ENCODE measurements around the gene NFIC. TPM values are rescaled to one million over a fixed set of nuclear protein-coding genes. Genes with fewer than 3 reads are reported as not detected.
"Not testable (repeated sequence)": the region's sequence is repeated elsewhere in the genome, so short reads cannot be mapped to it uniquely, and the experiment has no call there.

The NFIC gene
- total RNA-seq, 2 donors from 2014 or later, result 144 to 173 TPM

DNA sequence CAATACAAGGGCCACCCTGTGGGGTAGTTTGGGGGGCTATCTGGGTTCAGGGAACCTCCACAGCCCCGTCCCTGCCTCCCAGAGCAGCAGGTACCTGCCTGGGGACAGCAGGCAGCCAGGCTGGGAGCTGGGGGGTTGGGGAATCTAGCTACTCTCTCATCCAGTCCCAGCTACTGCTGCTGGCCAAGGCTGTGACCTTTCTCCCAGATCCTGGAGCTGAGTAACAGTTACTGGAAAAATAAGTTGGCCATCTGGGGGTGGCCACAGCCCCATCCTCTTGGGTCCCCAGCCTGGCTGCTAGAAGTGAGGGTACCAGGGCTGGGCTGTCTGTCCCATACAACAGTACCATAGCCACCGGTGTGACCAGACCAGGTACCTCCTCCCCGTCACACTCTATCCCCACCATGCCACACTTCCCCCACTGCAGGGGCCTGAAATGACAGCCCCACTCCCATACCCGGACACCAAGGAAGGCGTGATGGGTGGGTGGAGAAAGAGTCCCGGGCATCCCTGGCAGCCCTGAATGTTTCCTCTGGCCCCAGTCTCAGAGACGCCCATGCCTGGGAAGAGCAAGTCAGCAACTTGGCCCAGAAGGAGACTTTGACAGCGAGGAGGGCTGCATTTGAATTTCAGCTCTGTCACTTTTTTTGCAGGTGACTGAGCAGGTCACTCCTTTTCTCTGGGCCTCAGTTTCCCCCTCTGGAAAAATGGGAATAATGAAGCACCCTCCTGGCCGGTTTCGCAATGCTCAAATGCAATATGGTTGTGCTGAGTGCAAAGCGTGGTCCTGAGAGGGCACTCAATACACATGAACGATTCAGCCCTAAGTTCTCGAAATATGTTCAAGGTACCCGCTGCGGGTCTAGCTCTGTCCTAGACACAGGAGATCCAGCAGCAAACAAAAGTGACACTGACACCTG lies 30.7 kb upstream of the NFIC start:
- DNase-seq, result peak; percentile 77
- peak; percentile 38 to 52 for ATAC-seq
- intact Hi-C loops (cut with DNase I), result loop anchor here in 1 of 2 donors (10.0 kb wide), 1 partner anchor 69 kb away; no protein-coding TSS in a partner anchor

DNA sequence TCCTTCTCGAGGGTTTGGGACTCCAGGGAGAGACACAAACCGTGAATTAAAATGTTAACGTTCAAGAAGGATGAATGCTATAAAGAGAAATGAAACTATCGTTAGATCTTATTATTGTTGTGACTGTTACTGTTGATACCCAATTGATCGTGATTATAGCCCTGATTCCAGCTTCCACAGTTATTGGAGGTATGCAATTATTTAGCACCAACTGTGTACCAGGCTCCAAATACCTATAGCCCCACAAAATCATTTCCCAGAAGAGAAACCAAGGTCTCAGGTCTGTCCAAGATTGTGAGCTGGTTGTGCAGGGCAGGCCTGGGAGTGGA lies 30.1 kb upstream of the NFIC start:
- DNase-seq, result no peak
- intact Hi-C loops (cut with DNase I), result loop anchor here in 1 of 2 donors (10.0 kb wide), 1 partner anchor 68 kb away; no protein-coding TSS in a partner anchor
- no peak for ATAC-seq

DNA sequence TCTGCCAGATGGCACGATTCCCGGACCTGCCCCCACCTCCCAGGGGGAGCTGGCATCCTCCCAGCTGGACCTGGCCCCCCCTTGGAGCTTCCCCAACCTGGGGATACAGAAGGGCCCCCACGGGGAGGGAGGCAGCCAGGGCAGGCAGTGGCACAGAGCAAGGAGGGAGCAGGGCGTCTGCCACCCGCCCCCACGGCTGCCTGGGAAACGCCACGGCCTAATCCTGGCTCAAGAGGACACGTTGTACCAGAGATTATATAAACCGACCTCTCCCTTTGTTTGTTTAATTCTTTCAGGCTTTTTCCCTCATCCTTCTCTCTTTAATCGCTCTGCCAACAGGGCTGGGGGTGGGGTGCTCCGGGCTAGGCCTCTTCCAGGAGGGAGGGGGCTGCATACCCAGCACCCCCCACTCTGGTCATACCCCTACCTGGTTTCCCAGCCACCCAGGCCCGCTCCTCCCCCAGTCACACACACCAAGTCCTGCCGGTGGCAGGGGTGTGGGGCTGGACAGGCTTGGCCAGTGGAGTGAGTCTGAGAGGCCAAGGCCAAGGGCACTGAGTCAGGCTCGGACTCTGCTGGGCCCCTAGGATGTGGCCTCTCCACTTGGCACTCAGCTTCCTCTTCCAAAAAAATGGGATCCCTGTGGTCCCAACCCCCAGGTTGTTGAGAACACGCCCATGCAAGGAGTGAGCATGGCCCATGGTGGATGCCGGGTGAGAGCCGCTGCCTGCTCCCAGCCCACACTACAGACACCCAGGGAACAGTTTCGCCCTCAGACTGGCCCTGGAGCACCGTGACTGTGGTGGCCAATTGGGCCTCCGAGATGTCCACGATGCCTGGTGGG lies 29.5 kb upstream of the NFIC start:
- peak; percentile 94 for ATAC-seq
- intact Hi-C loops (cut with DNase I), result loop anchor here in 1 of 2 donors (10.0 kb wide), 1 partner anchor 68 kb away; no protein-coding TSS in a partner anchor

DNA sequence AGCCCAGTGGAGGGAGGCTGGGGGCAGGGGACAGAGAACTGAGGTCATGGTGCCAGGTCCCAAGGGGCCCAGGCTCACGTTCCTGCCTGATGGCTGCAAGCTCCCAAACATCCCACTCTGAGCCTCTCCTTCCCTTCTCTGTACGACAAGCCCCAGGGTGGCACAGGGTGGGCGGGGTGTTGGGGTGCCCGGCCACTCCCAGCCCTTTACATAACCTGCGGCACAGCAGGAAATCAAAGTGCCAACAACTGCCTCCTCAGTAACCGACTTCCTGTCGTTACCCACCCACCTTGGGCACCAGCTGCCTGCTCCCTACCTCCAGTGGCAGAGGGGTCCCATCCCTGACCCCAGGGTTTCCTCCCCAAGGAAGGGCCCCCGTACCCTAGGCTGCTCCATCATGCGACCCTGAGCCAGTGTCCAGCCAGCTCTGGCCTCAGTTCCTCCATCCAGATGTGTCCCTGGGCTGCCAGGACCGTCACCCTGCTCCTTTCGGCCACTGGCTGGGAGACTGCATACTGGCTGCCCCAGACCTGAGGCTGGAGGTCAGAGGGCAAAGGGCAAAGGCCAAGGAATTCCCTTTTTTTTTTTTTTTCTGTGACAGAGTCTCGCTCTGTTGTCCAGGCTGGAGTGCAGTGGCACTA lies 27.7 kb upstream of the NFIC start:
- DNase-seq (no peak), ATAC-seq (peak in 1 of 2 donors; percentile 25)
- intact Hi-C loops (cut with DNase I), result loop anchor here in 1 of 2 donors (10.0 kb wide), 1 partner anchor 66 kb away; no protein-coding TSS in a partner anchor

More for the DNA sequence above, 29.5 kb upstream of the NFIC start:
- peak; percentile 92 for DNase-seq

DNA sequence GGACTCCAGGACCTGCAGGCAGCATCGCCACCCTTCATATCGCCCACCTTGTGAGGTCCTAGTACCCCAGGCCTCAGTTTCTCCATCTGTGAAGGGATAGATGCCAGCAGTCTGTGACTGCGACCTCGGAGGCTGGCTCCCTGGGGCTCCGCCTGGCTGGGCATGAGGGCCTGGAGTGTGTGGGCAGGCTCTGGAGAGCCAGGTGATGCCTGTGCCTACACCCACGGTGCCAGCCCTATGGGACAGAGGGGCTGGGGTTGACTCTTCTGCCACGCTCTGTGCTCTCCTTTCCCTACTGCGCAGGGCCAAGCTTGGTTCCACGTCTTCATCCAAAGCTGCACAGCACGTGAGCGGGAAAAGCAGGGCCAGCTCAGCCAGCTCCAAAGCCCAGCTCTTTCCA lies 26.0 kb upstream of the NFIC start:
- DNase-seq (no peak), ATAC-seq (no peak)
- intact Hi-C loops (cut with DNase I), result loop anchor here in 1 of 2 donors (10.0 kb wide), 1 partner anchor 84 kb away; no protein-coding TSS in a partner anchor

DNA sequence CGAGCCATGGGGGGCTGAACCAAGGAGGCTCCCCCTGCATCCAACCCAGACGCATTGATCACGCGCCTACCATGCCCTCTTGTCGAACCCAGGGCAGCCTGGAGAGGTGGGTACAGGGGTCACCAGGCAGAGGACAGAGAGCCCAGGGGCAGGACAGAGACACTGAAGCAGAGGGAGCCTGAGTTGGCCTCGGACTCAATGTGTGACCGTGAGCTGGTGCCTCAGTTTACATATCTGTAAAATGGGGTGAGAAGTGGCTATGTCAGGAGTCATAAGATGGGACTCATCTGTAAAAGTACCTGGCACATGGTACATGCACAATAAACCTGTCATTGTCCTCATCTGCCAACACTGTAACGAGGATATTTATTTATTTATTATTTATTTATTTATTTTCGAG lies 24.1 kb upstream of the NFIC start:
- DNase-seq, result no peak
- ATAC-seq, result no peak
- intact Hi-C loops (cut with DNase I), result loop anchor here in 1 of 2 donors (10.0 kb wide), 1 partner anchor 83 kb away; no protein-coding TSS in a partner anchor

DNA sequence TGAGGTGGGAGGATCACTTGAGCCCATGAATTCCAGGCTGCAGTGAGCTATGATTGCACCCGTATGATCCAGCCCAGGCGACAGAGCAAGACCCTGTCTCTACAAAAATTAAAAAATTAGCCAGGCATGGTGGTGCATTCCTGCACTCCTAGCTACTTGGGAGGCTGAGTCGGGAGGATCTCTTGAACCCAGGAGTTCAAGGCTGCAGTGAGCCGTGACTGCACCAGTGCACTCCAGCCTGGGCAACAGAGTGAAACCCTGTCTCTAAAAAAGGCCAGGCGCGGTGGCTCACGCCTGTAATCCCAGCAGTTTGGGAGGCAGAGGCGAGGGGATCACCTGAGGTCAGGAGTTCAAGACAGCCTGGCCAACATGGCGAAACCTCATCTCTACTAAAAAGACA lies 23.4 kb upstream of the NFIC start:
- not testable (repeated sequence) for ATAC-seq, DNase-seq
- intact Hi-C loops (cut with DNase I), result loop anchor here in 1 of 2 donors (10.0 kb wide), 1 partner anchor 82 kb away; no protein-coding TSS in a partner anchor

DNA sequence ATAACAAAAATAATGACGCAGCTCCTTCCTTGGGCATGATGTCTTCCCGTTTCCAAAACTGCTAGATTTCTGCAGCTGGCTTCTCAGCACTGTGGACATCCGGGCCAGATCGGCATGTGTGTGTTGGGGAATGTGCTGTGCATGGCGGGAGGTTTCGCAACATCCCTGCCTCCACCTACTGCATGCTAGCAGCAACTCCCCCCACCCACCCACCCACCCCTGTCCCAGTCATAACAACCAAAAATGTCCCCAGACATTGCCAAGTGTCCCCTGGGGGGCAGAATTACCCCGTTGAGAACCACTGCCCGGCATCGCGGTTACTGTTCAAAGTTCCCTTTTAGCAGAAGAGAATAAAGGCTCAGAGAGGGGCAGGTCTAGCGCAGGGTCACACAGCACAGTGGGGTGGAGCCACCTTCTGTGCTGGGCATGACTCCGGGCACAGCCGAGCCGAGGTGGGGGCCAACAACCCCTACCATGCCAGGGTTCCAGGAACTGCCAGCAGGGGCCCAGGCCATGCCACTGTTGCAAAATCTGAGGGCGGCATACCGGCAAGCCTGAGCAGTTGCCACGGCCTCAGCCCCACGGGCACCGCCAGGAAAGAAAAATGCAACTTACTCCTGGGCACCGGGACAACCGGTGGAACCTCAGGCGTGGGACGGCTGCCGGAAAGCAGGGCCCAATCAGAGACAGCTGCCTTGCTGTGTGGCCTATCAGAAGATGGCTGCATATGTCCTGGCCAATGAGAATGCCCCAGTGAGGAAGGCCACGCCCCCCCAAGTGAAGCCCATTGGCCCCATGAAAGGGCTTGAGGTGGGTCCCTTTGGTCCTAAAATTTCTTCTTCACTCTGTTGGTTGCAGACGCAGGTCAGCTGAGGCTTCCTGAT lies 22.5 kb upstream of the NFIC start:
- peak; percentile 81 to 88 for ATAC-seq
- intact Hi-C loops (cut with DNase I), result loop anchor here in 1 of 2 donors (10.0 kb wide), 1 partner anchor 81 kb away; no protein-coding TSS in a partner anchor

DNA sequence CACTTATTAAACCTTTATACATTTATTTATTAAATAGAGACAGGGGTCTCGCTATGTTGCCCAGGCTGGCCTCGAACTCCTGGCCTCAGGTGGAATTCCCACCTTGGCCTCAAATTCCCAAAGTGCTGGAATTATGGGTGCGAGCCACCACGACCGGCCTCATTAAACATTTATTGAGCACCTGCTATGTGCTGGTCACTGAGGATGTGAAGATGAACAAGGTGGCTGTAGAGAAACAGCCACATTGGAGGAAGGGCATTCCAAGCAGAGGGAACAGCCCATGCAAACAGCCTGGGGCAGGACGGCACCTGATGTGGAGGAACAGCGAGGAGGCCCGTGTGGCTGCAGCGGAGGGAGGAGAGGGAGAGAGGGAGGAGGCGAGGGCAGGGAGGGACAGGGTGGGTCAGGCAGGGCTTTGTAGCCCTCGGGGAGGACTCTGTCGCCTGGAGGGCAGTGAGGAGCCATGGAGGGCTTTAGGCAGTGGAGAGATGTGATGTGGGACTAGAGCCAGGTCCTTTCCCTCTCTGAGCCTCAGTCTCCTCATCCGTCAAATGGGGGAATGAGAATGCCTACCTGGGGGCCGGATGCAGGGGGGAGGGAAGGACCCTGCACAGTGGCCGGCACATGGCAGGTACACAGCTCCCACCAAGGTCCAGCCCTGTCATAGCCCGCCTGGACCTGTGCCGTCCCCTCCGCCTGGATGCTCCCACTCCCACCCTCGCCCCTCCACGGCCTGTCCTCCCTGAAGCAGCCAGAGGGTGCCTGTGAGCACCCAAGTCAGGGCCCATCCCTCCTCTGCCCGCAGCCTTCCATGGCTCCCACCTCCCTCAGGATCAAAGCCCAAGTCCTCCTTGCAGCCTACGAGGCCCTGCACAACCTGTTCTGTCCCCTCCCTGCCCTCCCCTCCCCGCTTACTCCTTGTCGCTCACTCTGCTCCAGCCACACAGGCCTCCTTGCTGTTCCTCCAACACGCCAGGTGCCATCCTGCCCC lies 21.5 kb upstream of the NFIC start:
- DNase-seq (no peak), ATAC-seq (no peak)
- intact Hi-C loops (cut with DNase I), result loop anchor here in 1 of 2 donors (10.0 kb wide), 1 partner anchor 80 kb away; no protein-coding TSS in a partner anchor

More for the DNA sequence above, 22.5 kb upstream of the NFIC start:
- DNase-seq, result peak; percentile 86

DNA sequence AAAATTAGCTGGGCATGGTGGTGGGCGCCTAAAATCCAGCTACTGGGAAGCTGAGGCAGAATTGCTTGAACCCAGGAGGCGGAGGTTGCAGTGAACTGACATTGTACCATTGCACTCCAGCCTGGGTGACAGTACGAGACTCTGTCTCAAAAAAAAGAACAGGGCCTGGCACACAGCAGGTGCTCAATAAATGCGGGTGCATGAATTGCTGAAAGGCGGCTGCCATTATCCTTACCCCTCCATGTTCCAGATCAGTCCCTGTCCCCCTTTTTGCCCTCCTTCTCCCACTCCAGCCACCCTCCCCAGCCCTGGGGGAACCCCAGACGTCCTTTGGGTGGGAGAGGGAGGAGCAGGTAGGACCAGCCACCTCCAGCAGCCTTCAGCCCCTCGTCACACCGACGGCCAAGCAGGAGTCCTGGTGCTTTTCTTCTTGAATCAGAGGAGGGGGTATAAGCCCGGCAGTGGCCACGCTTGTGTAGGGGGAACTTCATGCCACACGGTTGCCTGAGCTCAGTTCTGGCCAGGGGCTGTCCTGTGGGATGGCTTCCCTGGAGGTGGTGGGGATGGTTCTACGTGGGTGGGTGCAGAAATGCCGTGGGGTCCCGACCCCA lies 20.4 kb upstream of the NFIC start:
- DNase-seq, result no peak
- peak in 1 of 2 donors; percentile 3 for ATAC-seq
- intact Hi-C loops (cut with DNase I), result loop anchor here in 1 of 2 donors (10.0 kb wide), 1 partner anchor 79 kb away; no protein-coding TSS in a partner anchor

DNA sequence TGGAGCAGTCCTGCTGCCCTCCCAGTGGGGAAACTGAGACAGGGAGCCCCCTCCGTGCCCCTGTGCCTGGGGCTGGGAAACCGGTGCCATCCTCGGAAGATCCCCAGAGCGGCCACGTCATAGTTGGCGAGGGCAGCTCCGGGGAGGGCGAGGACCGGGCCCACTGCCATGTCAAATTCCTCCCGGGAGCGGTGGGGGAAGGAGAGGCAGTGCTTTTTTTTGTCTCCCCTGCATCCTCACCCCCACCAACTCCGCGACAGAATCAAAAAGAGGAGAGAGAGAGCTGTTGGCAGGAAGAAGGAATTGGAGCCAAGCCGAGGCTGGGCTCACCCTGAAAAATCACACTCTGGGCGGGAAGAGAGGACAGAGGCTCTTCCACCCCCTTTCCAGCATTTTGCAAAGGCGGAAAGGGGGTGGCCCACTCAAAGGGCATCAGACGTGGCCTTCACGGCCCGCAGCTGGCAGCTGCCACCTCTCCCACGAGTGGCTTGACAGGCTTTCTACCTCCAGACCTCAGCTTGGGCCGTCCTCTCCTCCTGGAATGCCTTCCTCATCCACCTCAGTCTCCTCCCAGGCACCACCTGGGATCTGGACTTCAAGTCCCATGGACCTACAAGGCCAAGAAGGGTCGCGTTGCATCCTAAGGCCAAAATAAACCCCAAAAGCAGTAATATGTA lies 19.6 kb upstream of the NFIC start:
- DNase-seq, result peak; percentile 84
- intact Hi-C loops (cut with DNase I), result loop anchor here in 1 of 2 donors (10.0 kb wide), 1 partner anchor 78 kb away; no protein-coding TSS in a partner anchor
- ATAC-seq, result peak; percentile 78 to 80

DNA sequence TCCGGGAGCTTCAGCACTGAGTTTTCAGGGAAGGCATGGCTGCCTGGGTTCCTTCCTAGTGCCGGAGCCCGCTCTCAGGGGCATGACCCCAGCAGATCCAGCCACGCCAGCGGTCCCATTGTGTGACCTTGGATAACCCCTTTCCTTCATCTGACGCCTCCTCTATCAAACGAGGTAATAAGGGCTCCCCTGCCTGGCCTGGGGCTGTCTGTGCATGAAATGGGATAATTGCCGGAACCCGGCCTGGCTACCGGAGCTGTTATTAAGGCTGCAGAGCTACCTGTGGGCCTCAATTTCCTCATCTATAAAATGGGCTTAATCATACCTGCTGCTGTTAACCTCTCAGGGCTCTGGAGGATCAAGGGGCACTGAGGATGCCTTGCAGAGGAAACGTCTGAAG lies 18.3 kb upstream of the NFIC start:
- ATAC-seq (no peak), DNase-seq (no peak)
- intact Hi-C loops (cut with DNase I), result loop anchor here in 1 of 2 donors (10.0 kb wide), 1 partner anchor 77 kb away; no protein-coding TSS in a partner anchor

DNA sequence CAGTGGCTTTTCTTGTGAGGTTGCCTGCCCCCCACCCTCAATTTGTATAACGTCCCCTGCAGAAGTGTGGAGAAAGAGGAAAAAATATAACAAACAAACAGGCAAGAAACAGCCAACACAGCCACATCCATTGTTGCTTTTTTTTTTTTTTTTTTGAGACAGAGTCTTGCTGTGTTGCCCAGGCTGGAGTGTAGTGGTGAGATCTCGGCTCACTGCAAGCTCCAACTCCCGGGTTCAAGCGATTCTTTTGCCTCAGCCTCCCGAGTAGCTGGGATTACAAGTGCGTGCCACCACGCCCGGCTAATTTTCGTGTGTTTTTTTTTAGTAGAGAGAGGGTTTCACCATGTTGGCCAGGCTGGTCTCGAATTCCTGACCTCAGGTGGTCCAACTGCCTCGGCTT lies 17.9 kb upstream of the NFIC start:
- not testable (repeated sequence) for DNase-seq, ATAC-seq
- intact Hi-C loops (cut with DNase I), result loop anchor here in 1 of 2 donors (10.0 kb wide), 1 partner anchor 76 kb away; no protein-coding TSS in a partner anchor

DNA sequence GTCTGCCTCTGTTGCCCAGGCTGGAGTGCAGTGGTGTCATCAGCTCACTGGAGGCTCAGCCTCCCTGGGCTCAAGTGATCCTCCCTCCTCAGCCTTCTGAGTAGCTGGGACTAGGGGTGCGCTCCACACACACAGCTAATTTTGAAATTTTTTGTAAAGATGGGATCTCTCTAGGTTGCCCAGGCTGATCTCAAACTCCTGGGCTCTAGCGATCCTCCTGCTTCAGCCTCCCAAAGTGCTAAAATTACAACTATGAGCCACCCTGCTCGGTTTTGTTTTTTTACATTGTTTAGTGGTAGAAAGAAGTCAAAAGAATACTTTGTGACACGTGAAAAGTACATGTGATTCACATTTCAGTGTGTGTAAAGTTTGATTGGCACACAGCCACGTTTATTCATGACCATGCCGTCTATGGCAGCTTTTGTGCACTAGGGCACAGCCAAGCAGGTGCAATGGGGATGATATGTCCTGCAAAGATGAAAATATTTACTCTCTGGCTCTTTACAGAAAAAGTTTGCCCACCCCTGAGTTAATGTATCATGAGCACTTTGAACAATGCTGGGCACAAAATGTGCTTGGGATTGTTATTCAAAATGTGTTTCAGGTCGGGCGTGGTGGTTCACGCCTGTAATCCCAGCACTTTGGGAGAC lies 16.2 kb upstream of the NFIC start:
- intact Hi-C loops (cut with DNase I), result no loop called here
- ATAC-seq, result no peak
- DNase-seq, result no peak

Measured in left cardiac atrium (tissue), 4 donors.